AG10803 (cell line): ENCODE measurements around the gene GNGT2.
A peak's percentile ranks its signal among the peaks of the same experiment; 100 is the strongest.

Experiments
- DNase-seq: peaks from one replicate; pipeline ENCODE4 v3.0.0; 2010; ENCODE audit warnings: low read depth
- H3K4me3 ChIP-seq: 2 replicates; pipeline ENCODE4 v1.5.1; 2011; ENCODE audit warnings: mild to moderate bottlenecking, low read length, control low read depth
- TF ChIP-seq, protein P1 (sequence below): conservative IDR thresholded peaks from 2 replicates; pipeline ENCODE4 v1.5.1; 2011; ENCODE audit warnings: mild to moderate bottlenecking, low read length, control low read depth, inconsistent platforms

GNGT2 gene

DNA sequence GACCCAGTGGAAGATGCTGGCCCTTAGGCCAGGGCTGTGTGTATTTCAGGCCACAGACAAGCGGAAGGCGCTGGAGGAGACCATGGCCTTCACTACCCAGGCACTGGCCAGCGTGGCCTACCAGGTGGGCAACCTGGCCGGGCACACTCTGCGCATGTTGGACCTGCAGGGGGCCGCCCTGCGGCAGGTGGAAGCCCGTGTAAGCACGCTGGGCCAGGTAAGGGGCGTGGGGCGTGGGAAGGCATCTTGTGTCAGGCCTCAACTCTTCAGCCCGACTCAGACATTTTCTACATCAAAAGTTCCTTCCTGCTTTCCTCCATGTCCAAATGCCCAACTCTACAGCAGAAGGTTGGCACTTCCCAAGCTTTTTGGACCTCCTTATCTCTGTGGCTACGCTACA lies 6.1 kb upstream of the GNGT2 start:
- no peak overlapping the region for H3K4me3 ChIP-seq
- TF ChIP-seq, protein P1, sequence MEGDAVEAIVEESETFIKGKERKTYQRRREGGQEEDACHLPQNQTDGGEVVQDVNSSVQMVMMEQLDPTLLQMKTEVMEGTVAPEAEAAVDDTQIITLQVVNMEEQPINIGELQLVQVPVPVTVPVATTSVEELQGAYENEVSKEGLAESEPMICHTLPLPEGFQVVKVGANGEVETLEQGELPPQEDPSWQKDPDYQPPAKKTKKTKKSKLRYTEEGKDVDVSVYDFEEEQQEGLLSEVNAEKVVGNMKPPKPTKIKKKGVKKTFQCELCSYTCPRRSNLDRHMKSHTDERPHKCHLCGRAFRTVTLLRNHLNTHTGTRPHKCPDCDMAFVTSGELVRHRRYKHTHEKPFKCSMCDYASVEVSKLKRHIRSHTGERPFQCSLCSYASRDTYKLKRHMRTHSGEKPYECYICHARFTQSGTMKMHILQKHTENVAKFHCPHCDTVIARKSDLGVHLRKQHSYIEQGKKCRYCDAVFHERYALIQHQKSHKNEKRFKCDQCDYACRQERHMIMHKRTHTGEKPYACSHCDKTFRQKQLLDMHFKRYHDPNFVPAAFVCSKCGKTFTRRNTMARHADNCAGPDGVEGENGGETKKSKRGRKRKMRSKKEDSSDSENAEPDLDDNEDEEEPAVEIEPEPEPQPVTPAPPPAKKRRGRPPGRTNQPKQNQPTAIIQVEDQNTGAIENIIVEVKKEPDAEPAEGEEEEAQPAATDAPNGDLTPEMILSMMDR = no peak
- no peak for DNase-seq

DNA sequence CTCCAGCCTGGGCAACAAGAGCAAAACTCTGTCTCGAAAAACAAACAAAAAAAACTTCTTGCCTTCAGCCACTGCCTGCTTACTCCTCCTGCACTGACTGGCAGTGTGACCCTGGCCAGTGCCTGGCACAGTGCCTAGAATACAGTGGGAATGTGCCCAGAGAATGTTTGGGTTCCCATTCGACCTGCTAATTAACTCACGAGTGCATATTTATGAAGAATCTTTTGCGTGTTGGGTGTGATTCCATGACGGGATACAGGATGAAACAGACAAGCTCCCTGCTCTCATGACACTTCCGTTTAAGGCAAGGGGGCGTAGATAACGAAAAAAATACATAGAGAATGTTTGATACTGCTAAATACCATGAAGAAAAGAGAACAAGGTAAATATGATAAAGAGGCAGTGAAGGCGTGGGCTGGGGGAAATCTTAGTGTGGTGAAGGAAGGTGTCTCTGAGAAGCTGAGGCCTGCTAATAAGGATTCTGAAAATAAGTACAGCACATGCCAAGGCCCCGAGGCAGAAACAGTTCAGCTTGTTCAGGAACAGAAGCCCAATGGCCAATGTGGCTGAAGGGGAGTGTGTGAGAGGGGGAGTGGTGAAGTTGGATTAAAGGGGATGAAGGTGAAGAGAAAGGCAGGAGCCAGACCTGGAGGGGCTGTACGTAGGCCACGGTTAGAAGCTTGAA lies 4.4 kb upstream of the GNGT2 start:
- no peak overlapping the region for H3K4me3 ChIP-seq
- TF ChIP-seq, protein P1 = no peak
- no peak for DNase-seq

DNA sequence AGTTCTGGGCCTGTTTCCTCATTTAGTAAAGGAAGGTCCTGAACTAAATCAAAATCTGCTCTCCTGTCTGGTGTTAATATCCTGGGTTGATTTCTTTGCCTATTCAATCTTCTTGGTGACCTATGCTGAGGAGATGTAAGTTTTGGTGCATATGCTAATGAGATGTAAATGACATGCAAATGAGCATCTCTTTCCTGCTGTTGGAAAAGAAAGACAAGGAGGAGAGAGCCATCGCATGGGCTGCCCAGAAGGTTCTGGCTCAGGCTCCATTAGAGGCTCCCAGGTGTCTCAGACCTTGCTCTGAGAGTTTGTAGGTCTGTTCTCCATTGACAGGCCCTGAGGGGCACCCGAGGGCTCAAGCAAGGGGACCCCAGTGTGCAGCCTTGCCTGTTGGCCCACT lies 3.5 kb upstream of the GNGT2 start:
- no peak for DNase-seq
- no peak overlapping the region for H3K4me3 ChIP-seq
- TF ChIP-seq, protein P1 = no peak

DNA sequence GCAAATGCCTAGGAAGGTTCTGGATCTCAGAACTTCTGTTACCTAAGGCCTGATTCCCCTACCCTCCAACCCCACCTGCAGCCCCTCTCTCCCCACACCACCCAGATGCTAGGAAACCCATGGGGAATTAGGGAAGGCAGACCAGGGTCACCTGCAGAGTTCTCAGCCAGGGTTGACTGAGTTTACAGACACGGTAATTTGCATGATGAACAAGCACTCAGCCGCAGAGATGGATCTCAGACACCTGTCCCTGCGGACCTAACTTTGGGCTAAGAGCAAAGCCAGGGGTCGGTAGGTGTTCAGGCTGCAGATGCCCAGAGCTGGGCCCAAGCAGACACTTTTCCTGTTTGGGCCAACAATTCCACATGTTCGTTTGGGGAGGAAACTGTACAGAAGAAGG lies 3.0 kb upstream of the GNGT2 start:
- TF ChIP-seq, protein P1 = no peak
- no peak for DNase-seq
- H3K4me3 ChIP-seq = no peak overlapping the region

DNA sequence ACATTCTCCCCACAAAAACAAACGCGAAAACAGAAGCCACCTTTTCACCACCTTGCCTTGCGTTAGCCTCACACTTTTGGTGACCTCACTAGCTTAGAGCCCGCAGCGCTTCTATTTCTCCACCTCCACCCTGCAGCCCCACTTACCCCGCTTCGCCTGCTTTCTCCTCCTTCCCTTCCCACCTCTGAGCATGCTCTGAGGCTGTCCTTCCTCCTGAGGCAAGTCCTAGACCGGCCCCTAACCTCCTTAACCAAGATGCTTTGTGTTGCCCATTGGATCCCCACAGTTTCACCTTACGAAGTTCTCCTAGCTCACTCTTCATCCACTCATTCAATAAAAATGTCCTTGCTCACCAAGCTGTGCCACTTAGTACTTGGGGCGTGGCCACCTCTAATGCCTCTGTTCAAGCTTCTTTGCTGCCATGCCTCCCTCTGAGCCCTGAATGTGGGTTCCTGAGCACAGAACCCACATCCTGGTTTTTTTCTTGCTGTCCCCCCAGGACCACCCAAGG lies 1.3 kb downstream of the GNGT2 start:
- TF ChIP-seq, protein P1 = no peak
- no peak overlapping the region for H3K4me3 ChIP-seq
- no peak for DNase-seq

DNA sequence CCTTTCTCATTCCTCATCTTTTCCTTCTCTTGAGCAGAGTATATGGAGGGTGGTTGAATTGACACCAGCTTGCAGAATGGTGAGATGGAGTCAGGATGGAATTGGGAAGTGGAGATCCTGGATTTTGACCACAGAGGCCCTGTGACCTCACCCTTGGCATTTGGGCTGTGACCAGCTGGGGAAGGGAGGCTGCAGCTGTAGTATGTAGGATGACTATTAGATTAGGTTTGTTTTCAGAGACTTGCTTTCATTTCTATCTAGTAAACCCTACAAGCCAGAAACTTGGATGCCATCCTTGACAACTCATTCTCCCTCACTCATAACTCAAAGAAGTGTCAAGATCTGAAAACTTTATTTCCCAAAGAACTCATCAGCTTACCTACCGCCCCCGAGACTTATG lies 5.9 kb downstream of the GNGT2 start:
- no peak overlapping the region for H3K4me3 ChIP-seq
- TF ChIP-seq, protein P1 = no peak
- DNase-seq = peak; percentile 36

- H3K4me3 ChIP-seq = no peak overlapping the region
- TF ChIP-seq, protein P1 = no peak
Measured at GRCh38 chr17:49203796-49204195, 6.6 kb downstream of the GNGT2 start.

More at GRCh38 chr17:49203796-49204195, 6.6 kb downstream of the GNGT2 start:
- DNase-seq = no peak
